Activated CD8-positive, alpha-beta memory T cell treated with anti-CD3 and anti-CD28 coated beads, Interleukin-2, amount 50 U/mL, for 24 hours (primary cell): ENCODE measurements around the gene CHAF1B.
A peak's percentile ranks its signal among the peaks of the same experiment; 100 is the strongest.
"Not testable (repeated sequence)": the region's sequence is repeated elsewhere in the genome, so short reads cannot be mapped to it uniquely, and the experiment has no call there.

Source experiments
- DNase-seq: peaks from one replicate; pipeline ENCODE4 v3.0.0-alpha.2; 2020; ENCODE audit errors: extremely low read depth

CHAF1B gene

GRCh38 chr21:36388096-36388495 lies 2.9 kb downstream of the CHAF1B start:
- no peak for DNase-seq

GRCh38 chr21:36388835-36389234 lies 3.6 kb downstream of the CHAF1B start:
- no peak for DNase-seq

DNA sequence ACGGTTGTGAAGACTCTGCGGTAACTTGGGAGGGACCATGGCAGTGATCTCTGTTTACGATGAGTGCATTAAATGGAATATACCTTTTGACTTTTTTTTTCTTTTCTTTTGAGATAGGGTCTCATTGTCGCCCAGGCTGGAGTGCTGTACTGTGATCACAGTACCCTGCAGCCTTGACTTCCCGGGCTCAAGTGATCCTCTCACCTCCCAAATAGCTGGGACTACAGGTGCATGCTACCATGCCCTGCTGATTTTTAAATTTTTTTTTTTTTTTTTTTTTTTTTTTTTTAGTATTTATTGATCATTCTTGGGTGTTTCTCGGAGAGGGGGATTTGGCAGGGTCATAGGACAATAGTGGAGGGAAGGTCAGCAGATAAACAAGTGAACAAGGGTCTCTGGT lies 6.5 kb downstream of the CHAF1B start:
- DNase-seq, result not testable (repeated sequence)

DNA sequence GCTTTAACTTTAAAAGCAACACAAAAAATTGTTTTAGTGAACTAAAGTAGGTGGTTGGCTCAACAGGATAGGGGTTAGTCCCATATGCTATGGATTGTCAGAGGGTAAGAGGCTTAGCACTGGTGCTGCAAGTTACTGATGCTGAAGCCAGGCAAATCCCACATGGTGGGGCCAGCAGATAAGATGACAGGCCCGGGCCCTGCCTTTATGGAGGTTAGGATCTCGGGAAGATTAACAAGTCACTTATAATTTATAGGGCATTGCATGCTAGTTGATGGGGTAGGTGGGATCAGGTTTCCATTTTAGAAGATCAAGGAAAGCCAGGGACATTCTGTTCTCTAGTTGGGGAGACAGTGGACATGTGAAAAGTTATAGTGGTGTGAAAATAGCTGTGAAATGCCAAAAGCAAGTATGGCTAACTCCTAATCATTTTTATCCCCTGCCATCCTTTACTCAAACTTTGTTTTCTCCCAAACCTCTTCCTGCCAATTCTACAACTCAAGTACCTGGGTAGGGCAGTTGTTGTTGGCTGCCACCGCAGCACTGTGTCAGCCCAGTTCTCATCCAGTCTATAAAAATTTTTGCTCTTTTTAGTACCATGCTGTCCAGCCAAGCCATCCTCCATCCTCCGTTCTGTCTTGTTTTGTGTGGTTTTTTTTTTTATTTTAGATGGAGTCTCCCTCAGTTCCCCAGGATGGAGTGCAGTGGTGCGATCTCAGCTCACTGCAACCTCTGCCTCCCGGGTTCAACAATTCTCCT lies 10.3 kb downstream of the CHAF1B start:
- no peak for DNase-seq

- DNase-seq, result no peak
Observed at GRCh38 chr21:36396325-36396724, 11.1 kb downstream of the CHAF1B start.

DNA sequence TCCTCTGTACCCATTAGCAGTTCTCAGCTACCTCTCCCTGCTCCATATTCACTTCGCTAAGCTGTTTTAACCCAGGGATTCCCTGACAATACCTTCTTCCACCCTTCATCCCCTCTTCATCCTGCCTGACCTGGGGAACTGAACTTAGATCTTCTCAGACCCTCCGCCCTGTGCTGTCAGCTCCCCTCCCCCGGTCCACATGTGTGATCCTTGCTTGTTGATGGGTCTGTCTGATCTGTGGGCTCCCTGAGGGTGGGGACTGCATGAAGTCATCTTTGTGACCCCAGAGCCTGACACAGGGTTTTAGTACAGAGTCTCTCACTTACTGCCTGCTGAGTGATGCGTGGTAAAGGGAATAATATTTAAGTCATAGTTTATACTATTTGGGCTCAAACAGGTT lies 11.8 kb downstream of the CHAF1B start:
- no peak for DNase-seq

- no peak for DNase-seq
Observed at GRCh38 chr21:36397606-36398005, 12.4 kb downstream of the CHAF1B start.

DNA sequence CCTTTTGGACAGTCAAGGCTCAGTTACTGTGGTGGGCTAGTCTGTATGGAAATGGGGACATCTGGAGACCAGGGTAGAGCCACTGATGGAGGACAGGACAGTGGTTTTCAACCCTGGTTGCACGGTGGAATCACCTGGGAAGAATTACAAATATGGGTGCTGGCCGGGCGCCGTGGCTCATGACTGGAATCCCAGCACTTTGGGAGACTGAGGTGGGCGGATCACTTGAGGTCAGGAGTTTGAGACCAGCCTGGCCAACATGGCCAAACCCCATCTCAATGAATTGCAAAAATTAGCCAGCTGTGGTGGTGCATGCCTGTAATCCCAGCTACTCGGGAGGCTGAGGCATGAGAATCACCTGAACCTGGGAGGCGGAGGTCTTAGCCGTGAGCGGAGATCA lies 14.5 kb downstream of the CHAF1B start:
- DNase-seq, result not testable (repeated sequence)

- DNase-seq, result no peak
Observed at GRCh38 chr21:36400719-36401118, 15.5 kb downstream of the CHAF1B start.

- DNase-seq, result no peak
Observed at GRCh38 chr21:36402339-36402738, 17.1 kb downstream of the CHAF1B start.

DNA sequence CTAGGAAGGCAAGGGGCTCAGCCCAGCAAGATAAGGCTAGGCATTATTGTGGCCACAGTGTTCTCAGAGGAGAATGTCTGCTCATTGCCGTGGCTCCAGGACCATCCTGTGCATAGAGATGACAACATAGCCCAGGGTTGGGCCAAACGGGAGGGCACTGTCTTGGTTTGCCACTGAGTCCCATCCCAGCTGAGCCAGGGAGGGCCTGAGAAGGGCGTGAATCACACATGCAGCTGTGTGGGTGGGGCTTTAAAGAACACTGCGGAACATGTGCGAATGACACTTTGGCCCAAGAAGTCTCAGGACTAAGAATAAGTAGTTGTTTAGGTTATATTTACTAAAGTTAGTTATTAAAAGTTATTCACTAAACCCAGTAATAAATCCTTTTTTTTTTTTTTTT lies 18.5 kb downstream of the CHAF1B start:
- DNase-seq, result no peak

DNA sequence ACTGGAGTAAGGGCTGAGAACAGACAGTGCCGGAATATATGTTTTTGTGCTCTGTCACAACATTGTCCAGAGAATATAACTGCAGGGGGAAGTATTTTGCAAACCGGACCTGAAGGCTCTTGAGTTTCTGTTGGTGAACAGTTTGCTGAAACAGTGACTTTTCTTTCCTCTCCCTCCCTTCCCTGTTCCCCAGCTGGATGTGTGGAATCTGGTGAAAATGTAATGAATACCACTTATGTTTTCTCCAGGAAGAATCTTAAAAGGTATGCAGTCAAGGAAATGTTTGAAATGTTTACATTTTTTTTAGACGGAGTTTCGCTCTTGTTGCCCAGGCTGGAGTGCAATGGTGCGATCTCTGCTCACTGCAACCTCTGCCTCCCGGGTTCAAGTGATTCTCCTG lies 23.4 kb downstream of the CHAF1B start:
- no peak for DNase-seq

DNA sequence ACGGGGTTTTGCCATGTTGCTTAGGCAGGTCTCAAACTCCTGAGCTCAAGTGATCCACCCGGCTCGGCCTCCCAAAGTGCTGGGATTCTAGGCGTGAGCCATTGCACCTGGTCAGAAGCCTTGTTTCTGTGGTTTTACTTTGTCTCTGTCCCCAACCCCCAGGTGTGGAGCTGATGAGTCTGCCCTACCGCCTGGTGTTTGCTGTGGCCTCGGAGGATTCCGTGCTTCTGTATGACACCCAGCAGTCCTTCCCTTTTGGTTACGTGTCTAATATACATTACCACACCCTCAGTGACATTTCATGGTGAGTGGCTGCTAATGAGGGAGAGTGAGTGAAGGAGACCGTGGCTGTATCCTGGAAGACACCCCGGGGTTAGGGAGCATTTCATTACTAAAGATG lies 26.1 kb downstream of the CHAF1B start:
- DNase-seq, result no peak

DNA sequence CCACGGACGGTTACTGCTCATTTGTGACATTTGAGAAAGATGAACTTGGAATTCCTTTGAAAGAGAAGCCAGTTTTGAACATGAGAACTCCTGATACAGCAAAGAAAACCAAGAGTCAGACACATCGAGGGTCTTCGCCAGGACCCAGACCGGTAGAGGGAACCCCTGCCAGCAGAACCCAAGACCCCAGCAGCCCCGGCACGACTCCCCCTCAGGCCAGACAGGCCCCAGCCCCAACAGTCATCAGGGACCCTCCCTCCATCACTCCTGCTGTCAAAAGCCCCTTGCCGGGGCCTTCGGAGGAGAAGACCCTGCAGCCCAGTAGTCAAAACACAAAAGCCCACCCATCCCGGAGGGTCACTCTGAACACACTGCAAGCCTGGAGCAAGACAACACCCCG lies 27.7 kb downstream of the CHAF1B start:
- DNase-seq, result no peak

DNA sequence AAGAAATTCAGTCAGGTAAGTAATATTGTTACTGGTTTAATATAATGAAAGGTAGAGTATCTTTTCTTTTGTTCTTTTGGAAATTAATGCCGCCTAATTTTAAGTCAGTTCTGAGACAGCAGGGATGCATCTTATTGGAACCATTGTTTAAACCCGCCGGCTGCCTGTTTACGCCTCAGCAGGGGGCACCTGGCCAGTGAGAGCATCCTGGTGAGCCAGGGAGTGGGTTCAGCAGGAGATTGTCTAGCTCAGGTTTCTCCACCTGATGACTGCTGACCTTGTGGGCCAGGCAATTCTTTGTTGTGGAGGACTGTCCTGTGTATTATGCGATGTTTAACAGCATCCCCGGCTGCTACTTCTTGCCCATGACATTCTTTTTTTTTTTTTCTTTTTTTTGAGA lies 30.2 kb downstream of the CHAF1B start:
- DNase-seq, result no peak

DNA sequence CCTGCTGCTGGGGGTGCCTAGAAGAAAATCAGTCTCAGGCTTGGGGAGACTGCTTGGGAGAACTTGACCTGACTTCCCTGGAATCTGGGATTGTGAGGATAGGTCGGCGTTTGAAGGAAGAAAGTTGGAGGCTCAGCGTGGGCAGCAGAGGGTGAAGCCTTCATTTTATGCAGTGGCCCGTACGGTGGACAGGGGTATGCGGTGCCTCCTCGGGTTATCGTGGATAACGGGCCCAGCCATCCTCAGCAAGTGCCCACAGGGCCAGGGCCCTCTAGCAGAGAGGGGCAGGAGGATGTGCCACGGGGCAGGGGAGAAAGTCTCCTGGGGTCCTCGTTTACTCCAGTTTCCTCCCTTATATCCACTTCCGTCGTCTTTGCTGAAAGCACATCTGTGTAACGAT lies 34.0 kb downstream of the CHAF1B start:
- DNase-seq, result no peak

DNA sequence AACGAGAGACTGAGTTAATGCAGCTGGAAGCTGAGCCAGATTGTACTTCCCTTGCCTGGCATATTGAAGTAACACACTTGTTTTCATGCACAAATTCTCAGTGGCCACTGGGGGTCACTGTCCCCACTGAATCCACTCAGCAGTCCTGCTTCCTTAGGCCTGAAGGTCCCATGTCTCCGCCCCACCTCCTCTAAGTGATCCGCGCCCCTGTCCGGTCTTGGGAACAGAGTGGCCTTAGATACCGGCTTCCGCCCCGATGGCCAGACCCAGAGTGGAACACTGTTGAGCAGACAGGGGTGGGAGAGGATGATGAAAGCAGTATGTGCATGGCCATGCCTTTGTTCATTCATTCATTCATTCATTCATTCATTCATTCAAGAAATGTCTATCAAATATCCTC lies 34.8 kb downstream of the CHAF1B start:
- peak; percentile 12 for DNase-seq

GRCh38 chr21:36420571-36421339 lies 35.6 kb downstream of the CHAF1B start:
- DNase-seq, result no peak

GRCh38 chr21:36422279-36423098 lies 37.3 kb downstream of the CHAF1B start:
- no peak for DNase-seq

DNA sequence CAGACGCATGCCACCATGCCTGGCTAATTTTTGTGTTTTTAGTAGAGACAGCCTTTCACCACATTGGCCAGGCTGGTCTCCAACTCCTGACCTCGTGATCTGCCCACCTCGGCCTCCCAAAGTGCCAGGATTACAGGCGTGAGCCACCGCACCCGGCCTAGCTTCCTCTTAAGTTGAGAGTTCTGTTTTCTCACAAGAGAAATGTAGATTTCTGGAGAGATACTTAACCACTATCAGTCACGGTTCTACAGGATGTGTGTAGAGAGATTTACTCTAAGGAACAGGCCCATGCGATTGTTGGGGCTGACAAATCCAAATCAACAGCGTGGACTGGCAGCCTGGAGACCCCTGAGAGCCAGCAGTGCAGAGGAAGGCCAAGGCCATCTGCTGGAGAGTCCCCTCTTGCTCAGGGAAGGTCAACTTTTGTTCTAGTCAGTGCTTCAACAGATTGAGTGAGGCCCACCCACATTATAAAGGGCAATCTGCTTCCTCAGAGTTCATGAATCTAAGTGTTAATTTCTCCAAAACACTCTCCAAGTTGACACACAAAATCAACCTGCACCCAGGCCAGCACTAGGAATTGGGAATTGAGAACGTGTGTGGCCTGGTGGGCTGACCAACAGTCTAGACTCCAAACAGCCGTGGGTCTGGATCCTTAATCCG lies 38.7 kb downstream of the CHAF1B start:
- no peak for DNase-seq

DNA sequence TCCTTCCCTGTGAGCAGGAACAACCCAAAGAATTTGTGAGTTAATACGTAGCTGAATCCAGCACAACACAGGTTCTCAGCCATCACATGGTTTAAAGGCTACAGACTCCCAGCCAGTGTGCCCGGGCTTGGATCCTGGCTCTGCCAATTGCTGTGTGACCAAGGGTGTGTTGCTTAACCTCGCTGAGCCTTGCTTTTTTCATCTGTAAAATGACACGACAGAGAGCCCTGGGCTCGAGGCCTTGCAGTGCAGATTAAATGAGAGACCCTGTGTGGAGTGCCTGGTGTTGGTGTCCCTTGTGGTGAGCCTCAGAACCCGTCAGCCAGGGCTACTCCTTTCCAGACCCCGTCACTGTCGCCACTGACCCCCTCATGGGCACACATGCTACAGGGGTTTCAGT lies 39.4 kb downstream of the CHAF1B start:
- DNase-seq, result no peak

GRCh38 chr21:36425286-36425685 lies 40.1 kb downstream of the CHAF1B start:
- DNase-seq, result no peak
